AG09309 (cell line): Measurements from ENCODE around the gene HDLBP.

Source experiments
- DNase-seq: peaks from one replicate; pipeline ENCODE4 v3.0.0-alpha.2; 2010; ENCODE audit warnings: low read depth
- H3K4me3 ChIP-seq: 2 replicates; pipeline ENCODE4 v1.5.1; 2011; ENCODE audit warnings: mild to moderate bottlenecking, low read depth, low read length, moderate library complexity; ENCODE audit not compliant: control insufficient read depth
- TF ChIP-seq, protein P1 (sequence below): IDR thresholded peaks from 2 replicates; pipeline ENCODE4 v1.5.1; 2011; ENCODE audit warnings: mild to moderate bottlenecking, low read depth, low read length, inconsistent platforms; ENCODE audit not compliant: insufficient read depth, control insufficient read depth; ENCODE audit errors: missing control alignments

The HDLBP gene

DNA sequence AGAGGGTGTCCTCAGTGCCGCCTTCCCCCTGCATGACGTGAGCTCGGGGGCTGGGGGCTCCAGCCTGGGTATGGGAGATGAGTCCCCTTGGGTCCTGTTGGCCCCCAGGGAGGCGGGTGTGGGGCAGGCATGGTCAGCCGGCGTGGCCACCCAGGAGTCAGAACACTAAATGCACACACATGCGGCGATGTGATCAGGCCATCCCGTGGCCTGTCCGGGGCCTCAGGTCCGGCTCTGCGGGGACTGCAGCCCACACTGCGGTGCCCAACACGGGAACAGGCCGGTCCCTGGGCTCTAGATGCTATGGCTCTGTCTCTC lies 113.2 kb downstream of the HDLBP start:
- DNase-seq: no peak
- H3K4me3 ChIP-seq: no peak overlapping the region
- TF ChIP-seq, protein P1, sequence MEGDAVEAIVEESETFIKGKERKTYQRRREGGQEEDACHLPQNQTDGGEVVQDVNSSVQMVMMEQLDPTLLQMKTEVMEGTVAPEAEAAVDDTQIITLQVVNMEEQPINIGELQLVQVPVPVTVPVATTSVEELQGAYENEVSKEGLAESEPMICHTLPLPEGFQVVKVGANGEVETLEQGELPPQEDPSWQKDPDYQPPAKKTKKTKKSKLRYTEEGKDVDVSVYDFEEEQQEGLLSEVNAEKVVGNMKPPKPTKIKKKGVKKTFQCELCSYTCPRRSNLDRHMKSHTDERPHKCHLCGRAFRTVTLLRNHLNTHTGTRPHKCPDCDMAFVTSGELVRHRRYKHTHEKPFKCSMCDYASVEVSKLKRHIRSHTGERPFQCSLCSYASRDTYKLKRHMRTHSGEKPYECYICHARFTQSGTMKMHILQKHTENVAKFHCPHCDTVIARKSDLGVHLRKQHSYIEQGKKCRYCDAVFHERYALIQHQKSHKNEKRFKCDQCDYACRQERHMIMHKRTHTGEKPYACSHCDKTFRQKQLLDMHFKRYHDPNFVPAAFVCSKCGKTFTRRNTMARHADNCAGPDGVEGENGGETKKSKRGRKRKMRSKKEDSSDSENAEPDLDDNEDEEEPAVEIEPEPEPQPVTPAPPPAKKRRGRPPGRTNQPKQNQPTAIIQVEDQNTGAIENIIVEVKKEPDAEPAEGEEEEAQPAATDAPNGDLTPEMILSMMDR: no peak

DNA sequence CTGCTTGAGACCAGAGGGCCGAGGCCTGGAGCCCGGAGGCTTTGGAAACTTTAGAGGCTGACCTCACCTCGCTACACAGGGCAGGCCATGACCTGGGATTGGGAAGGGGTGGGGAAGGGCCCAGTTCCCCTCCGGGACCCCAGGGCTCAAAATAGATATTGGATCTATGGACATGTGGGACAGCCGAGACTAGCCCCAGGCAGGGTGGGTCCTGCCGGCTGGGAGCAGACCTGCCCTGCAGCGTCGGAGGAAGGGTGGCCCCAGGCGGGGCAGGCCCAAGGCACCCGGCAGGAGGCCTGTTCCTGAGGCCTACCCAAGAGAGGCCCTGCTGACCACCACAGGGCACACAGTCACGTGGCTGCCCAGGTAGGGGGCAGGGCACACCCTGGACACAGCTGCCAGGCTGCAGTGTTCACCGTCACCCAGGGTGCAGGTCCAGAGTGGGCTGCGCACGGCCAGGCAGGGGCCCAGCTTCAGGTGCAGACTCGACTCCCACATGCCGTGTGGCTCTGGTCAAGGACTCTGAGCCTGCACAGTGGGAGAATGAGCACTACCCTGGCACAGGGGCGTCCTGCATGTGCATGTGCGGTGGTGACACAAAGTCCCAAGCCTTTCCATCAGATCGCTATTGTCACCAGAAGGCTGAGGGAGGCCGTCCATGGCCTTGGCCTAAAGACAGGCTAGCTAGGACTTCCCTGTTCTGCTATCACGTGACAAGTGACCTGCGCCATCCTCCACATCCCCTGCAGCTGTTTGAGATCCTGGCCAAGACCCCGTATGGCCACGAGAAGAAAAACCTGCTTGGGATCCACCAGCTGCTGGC lies 113.8 kb downstream of the HDLBP start:
- DNase-seq: no peak
- TF ChIP-seq, protein P1: no peak
- no peak overlapping the region for H3K4me3 ChIP-seq

DNA sequence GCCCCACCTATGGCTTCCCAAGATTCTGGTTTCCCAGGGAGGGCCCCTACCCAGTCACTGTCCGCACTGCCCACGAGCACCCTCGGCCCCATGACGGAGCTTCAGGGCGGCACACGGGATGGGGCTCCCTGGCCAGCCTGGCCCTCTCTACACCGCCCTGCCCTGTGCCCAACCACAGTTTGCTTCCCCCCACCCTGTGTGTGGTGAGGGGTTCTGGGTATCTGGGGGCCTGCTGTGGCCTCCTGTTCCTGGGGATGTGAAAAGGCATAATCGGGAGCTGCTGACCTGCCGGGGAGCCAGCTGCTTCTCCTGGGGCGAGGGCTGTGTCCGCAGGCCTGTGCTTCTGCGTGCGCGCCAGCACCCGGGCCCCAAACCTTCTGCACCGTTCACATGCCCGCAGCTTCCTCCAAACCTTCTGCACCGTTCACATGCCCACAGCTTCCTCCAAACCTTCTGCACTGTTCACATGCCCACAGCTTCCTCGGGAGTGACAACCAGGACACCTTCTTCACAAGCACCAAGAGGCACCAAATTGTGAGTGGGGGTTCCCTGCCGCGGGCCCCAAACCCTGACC lies 114.6 kb downstream of the HDLBP start:
- no peak overlapping the region for H3K4me3 ChIP-seq
- no peak for DNase-seq
- TF ChIP-seq, protein P1: no peak

DNA sequence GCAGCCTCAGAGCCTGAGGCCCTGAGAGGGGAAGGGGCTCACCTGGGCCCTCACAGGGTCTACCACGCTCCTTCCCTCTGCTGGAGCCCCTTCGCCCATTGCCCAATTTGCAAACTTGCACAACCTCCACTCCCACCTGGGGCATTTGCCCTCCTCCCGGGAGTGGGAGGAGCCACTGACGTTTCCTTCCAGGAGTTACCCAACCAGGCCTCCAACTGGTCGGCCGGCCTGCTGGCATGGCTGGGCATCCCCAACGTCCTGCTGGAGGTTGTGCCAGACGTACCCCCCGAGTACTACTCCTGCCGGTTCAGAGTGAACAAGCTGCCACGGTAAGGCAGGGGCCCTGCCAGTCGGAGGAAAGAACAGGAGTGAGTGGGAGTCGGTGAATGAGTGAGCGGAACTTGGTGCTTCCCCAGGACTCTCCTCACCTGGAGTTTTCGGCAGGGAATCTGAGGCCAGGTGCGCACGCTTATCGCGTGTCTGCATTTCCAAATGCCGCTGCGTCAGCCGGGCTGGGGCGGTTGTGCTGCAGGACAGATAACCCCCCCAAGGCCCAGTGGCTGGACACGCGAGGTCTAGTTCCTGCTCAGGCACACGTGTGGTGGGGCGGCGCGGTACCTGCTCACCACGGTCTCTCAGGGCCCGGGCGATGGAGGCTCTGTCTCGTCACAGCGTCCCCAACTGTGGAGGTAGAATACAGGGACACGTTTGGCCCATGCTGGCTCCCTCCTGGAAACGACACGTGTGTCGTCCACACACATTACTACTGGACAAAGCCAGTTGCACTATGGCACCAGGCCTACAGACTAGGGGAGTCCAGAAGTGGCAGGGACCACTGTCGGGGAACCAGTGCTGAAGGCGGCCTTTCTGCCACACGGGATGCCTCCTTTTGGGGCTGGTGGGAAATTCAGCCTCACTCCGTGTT lies 115.3 kb downstream of the HDLBP start:
- TF ChIP-seq, protein P1: no peak
- no peak for DNase-seq
- no peak overlapping the region for H3K4me3 ChIP-seq

DNA sequence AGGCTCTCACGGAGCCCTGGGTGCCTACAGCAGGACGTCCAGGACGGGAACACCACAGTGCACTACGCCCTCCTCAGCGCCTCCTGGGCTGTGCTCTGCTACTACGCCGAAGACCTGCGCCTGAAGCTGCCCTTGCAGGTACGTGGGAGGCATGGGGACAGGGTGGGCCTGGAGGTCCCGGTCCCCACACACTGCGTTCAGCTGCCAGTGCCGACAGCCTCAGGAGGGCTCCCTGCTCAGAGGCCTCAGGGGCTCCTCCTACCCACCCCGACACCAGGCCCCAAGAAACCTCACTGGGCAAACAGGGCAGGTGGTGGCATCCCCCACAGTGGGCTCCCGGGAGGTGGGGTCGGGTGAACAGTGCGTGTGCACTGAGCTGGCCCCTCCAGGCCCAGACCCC lies 116.2 kb downstream of the HDLBP start:
- DNase-seq: no peak
- TF ChIP-seq, protein P1: no peak
- H3K4me3 ChIP-seq: no peak overlapping the region

DNA sequence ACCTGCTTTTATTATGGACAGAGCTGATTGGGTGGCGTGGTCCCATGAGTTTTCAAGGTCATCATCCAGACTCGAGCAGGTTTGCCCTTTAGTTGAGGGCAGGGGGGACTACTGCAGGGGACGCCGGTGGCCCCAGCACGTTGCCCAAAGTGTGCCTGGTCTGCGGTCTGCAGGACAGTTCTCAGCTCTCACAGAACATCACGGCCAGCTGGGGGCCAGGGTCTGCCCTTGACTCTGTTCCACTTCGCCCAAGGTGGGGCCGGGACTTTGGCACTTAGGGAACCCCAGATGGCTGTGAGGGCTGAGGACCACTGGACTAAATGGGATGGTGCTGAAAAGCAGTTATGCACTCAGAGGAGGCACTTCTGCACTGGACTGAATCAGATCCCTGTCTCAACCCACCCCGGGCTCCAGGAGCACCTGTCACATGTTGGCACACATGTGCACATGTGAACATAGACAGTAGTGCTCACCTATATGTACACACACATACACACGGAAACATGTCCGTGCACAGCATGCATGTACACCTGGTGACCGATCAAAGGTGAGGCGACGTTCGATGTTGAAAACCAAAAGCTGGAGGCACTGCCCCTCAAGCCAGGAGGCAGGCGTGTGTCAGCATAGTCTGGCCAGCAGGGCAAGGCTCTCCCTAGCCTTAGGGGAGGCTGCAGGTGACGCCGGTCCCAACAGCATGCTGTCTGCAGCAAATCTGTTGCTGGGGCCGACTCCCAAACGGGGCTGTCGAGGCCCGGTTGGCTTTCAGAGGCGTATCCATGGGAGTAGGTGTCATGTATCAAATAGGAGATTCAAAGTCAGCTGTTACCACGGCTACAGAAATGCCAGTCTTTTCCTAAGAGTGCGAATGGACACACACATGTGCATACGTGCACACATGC lies 116.8 kb downstream of the HDLBP start:
- no peak for DNase-seq
- H3K4me3 ChIP-seq: no peak overlapping the region
- TF ChIP-seq, protein P1: no peak
